Measurements from ENCODE around the gene SULT1B1. TPM values are rescaled to one million over a fixed set of nuclear protein-coding genes. Genes with fewer than 3 reads are reported as not detected.
"Not testable (repeated sequence)": the region's sequence is repeated elsewhere in the genome, so short reads cannot be mapped to it uniquely, and the experiment has no call there.

The SULT1B1 gene
- polyA plus RNA-seq, 3 donors from 2014 or later = 8.9 to 14.9 (median 11.0) TPM

DNA sequence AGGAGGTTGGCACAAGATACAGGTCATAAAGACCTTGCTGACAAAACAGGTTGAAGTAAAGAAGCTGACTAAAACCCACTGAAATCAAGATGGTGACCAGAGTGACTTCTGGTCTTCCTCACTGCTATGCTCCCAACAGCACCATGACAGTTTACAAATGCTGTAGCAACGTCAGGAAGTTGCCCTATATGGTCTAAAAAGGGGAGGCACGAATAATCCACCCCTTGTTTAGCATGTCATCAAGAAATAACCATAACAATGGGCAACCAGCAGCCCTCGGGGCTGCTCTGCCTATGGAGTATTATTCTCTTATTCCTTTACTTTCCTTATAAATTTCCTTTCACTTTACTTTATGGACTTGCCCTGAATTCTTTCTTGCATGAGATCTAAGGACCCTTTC, 8.1 kb upstream of the SULT1B1 start:
- H3K36me3 Mint-ChIP-seq; H3K9me3 Mint-ChIP-seq; H3K4me1 Mint-ChIP-seq; H3K27ac Mint-ChIP-seq; H3K4me3 Mint-ChIP-seq; DNase-seq; H3K27me3 Mint-ChIP-seq (ENCODE audit: low read depth in 3 of 3): not testable (repeated sequence)

- Mint-ChIP-seq H3K4me1 (peaks cover 18 to 24% of the 10 kb centered on the region in 2 donors), H3K36me3 (peaks cover 0 to 8% (median 4%) of the 10 kb centered on the region in 3 donors), H3K27me3 (ENCODE audit: low read depth in 3 of 3) (peaks cover 0 to 3% (median 1%) of the 10 kb centered on the region in 3 donors), H3K9me3 (no peaks in the 10 kb centered on the region), H3K4me3 (no peak overlapping the region), H3K27ac (no peak overlapping the region)
- no peak for DNase-seq
These were observed 5.3 kb upstream of the SULT1B1 start for GRCh38 chr4:69765751-69766150.

DNA sequence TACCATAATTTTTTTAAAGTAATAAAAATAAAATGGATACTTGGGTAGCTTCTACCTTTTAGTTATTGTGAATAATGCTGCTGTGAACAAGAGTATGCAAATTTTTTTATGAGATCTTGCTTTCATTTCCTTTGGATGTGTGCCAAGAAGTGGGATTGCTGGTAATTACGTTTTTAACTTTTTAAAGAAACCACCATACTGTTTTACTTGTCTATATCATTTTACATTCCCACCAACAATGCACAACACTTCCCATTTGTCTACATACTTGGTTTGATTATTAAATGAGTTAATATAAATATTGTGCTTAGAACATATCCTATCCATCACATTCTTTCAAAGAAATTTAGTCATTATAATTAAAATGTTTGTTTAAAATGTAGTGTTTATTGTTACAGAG, 3.9 kb upstream of the SULT1B1 start:
- H3K4me1 Mint-ChIP-seq = peaks cover 28 to 39% of the 10 kb centered on the region in 2 donors
- H3K4me3 Mint-ChIP-seq = no peak overlapping the region
- peaks cover 0 to 8% (median 2%) of the 10 kb centered on the region in 3 donors for H3K27me3 Mint-ChIP-seq (ENCODE audit: low read depth in 3 of 3)
- peaks cover 1 to 8% (median 4%) of the 10 kb centered on the region in 3 donors for H3K36me3 Mint-ChIP-seq
- peaks cover 0 to 2% (median 0%) of the 10 kb centered on the region in 6 donors for H3K9me3 Mint-ChIP-seq
- DNase-seq = no peak
- H3K27ac Mint-ChIP-seq = no peak overlapping the region

DNA sequence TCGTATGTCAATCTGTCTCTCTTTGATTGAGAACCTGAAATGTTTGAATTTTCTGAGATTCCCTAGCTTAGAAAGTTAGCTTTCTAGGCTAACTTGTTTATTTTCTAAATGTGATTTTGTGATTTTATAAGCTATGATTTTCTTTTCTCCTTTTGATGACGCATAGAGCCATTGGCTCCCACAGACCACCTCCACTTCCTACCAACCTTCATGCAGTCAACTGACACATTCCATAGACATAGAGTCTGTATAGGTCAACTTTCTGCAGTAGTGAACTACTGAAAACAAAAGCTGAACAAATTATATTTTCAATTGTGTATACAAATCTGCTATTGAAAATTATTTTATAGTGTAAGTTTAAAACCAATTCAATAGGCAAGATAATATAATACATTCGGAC, 2.8 kb upstream of the SULT1B1 start:
- no peak for DNase-seq
- Mint-ChIP-seq H3K4me3 (peak overlapping the region in 4 of 5 donors; percentile 3 to 49 (median 12)), H3K9me3 (peaks cover 0 to 2% (median 0%) of the 10 kb centered on the region in 6 donors), H3K4me1 (peaks cover 37 to 49% of the 10 kb centered on the region in 2 donors), H3K27me3 (ENCODE audit: low read depth in 3 of 3) (peaks cover 0 to 8% (median 3%) of the 10 kb centered on the region in 3 donors), H3K36me3 (peaks cover 4 to 8% (median 5%) of the 10 kb centered on the region in 3 donors), H3K27ac (peak overlapping the region in 2 of 6 donors; percentile 22 to 64)

DNA sequence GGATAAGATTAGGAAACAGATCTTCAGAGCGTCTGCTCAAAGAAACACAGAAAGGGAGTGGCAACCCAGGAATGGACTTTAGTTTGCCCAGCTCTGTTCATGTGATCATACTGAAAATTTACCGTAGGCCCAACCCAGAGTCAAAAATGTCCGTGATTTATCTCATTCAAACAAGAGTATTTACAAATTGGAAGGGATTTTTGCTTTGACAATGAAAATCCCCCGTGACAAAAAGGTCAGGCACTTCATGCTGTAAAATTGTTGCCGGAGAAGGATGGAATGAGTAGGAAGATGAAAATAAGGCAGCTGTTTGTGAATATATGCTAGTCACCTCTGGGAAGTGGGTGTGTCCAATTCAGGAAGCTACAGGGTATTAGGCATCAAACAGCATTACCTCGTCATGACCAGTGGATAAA, 1.2 kb downstream of the SULT1B1 start:
- Mint-ChIP-seq H3K4me1 (peaks cover 59 to 80% of the 10 kb centered on the region in 2 donors), H3K36me3 (peaks cover 4 to 15% (median 5%) of the 10 kb centered on the region in 3 donors), H3K4me3 (peak overlapping the region; percentile 91 to 98 (median 96)), H3K27me3 (ENCODE audit: low read depth in 3 of 3) (peaks cover 0 to 10% (median 3%) of the 10 kb centered on the region in 3 donors), H3K27ac (peak overlapping the region in 5 of 6 donors; percentile 63 to 82 (median 74)), H3K9me3 (peaks cover 0 to 2% (median 0%) of the 10 kb centered on the region in 6 donors)
- DNase-seq = no peak

- no peak for DNase-seq
- peak overlapping the region in 1 of 6 donors; percentile 39 for H3K27ac Mint-ChIP-seq
- H3K36me3 Mint-ChIP-seq = peaks cover 5 to 22% (median 6%) of the 10 kb centered on the region in 3 donors
- H3K4me3 Mint-ChIP-seq = peak overlapping the region in 2 of 5 donors; percentile 3 to 69
- H3K27me3 Mint-ChIP-seq (ENCODE audit: low read depth in 3 of 3) = peaks cover 0 to 10% (median 3%) of the 10 kb centered on the region in 3 donors
- peaks cover 62 to 80% of the 10 kb centered on the region in 2 donors for H3K4me1 Mint-ChIP-seq
- peaks cover 0 to 2% (median 0%) of the 10 kb centered on the region in 6 donors for H3K9me3 Mint-ChIP-seq
These were observed 3.0 kb downstream of the SULT1B1 start for GRCh38 chr4:69757464-69757863.

DNA sequence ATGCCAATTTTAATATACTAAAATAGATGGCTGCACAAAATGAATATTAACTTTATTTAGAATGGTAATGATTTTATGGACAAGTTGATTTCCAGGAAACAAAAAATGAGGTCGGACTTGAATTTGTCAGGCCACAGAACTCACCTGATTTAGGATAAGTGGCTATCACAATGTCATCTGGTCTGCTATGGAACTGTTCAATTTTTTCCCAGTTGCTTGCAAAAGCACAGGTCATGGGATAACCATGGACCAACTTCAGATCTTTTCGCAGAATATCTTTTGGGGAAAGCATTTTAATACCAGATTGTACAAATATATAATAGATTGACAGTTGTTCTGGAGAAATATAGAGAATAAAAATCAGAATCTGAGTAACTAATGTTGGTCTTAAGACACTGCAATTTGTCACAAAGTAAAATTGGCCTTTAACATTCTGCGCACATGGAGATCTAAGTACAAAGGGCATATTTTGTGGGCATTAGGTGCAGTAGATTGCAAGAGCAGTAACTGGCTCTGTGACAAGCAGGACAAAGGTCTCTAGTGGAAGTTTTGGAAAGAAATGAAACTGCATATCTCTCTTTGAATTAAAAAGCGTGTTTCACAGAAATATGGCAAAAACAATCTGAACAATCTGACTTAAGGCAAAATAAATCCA, 5.4 kb downstream of the SULT1B1 start:
- Mint-ChIP-seq H3K4me3 (no peak overlapping the region), H3K9me3 (no peaks in the 10 kb centered on the region), H3K27me3 (ENCODE audit: low read depth in 3 of 3) (peaks cover 0 to 2% (median 2%) of the 10 kb centered on the region in 3 donors), H3K4me1 (peaks cover 49 to 73% of the 10 kb centered on the region in 2 donors), H3K27ac (peak overlapping the region in 2 of 6 donors; percentile 5 to 11), H3K36me3 (peaks cover 9 to 22% (median 10%) of the 10 kb centered on the region in 3 donors)
- no peak for DNase-seq

GRCh38 chr4:69753686-69754085, 6.7 kb downstream of the SULT1B1 start:
- Mint-ChIP-seq H3K27ac (peak overlapping the region in 2 of 6 donors; percentile 3 to 23), H3K36me3 (peaks cover 4 to 28% (median 20%) of the 10 kb centered on the region in 3 donors), H3K4me1 (peaks cover 40 to 59% of the 10 kb centered on the region in 2 donors), H3K27me3 (ENCODE audit: low read depth in 3 of 3) (peaks cover 0 to 2% (median 0%) of the 10 kb centered on the region in 3 donors), H3K9me3 (no peaks in the 10 kb centered on the region), H3K4me3 (no peak overlapping the region)
- no peak for DNase-seq

DNA sequence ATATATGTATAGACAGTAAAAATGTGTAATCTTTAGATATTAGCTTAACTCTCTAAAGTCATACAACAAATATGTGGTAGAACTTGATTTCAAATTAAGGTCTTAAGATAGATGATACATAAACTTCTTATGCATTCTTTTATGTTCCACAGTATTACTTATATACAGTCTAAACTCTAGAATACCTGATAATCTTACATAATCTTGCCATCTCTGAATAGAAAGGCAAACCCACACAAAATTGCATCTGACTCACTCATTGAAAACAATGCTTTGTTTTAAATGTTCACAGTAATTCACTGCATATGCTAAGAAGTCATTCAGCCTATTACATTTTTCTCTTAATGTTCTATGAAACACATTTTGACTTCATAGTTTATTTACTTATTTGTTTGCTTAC, 10.1 kb downstream of the SULT1B1 start:
- Mint-ChIP-seq H3K9me3 (peaks cover 5 to 16% (median 12%) of the 10 kb centered on the region in 6 donors), H3K27ac (no peak overlapping the region), H3K4me1 (peaks cover 14 to 25% of the 10 kb centered on the region in 2 donors), H3K36me3 (peaks cover 20 to 52% (median 49%) of the 10 kb centered on the region in 3 donors), H3K27me3 (ENCODE audit: low read depth in 3 of 3) (no peaks in the 10 kb centered on the region), H3K4me3 (no peak overlapping the region)
- DNase-seq = no peak

- peaks cover 12 to 20% of the 10 kb centered on the region in 2 donors for H3K4me1 Mint-ChIP-seq
- H3K9me3 Mint-ChIP-seq = peaks cover 5 to 19% (median 13%) of the 10 kb centered on the region in 6 donors
- peaks cover 20 to 58% (median 54%) of the 10 kb centered on the region in 3 donors for H3K36me3 Mint-ChIP-seq
- no peak overlapping the region for H3K27ac Mint-ChIP-seq
- no peaks in the 10 kb centered on the region for H3K27me3 Mint-ChIP-seq (ENCODE audit: low read depth in 3 of 3)
- no peak overlapping the region for H3K4me3 Mint-ChIP-seq
- DNase-seq = no peak
These were observed 10.6 kb downstream of the SULT1B1 start for GRCh38 chr4:69749771-69750170.

GRCh38 chr4:69748173-69748572, 12.2 kb downstream of the SULT1B1 start:
- no peak overlapping the region for H3K27ac Mint-ChIP-seq
- H3K4me1 Mint-ChIP-seq = peaks cover 5 to 12% of the 10 kb centered on the region in 2 donors
- no peak for DNase-seq
- no peak overlapping the region for H3K4me3 Mint-ChIP-seq
- no peaks in the 10 kb centered on the region for H3K27me3 Mint-ChIP-seq (ENCODE audit: low read depth in 3 of 3)
- peaks cover 5 to 23% (median 16%) of the 10 kb centered on the region in 6 donors for H3K9me3 Mint-ChIP-seq
- H3K36me3 Mint-ChIP-seq = peaks cover 20 to 62% (median 55%) of the 10 kb centered on the region in 3 donors

DNA sequence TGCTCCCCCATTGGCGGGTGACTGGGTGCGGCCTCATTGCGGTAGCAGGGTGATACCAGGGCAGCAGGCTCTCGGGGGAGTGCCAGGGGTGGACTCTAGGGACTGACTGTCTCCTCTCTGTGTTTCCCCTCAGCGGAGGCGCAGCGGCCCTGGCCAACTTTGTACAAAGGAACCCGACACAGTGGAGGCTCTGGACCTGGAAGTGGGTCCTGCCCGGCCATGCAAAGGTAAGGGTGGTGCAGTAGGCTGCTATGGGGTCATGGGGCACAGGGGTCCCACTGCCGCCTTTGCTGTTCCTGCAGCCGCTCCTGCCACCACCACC, 16.3 kb downstream of the SULT1B1 start:
- peaks cover 11 to 26% (median 16%) of the 10 kb centered on the region in 6 donors for H3K9me3 Mint-ChIP-seq
- no peaks in the 10 kb centered on the region for H3K27me3 Mint-ChIP-seq (ENCODE audit: low read depth in 3 of 3)
- H3K4me1 Mint-ChIP-seq = peaks cover 0 to 2% of the 10 kb centered on the region in 2 donors
- no peak overlapping the region for H3K4me3 Mint-ChIP-seq
- peaks cover 16 to 54% (median 50%) of the 10 kb centered on the region in 3 donors for H3K36me3 Mint-ChIP-seq
- no peak for DNase-seq
- no peak overlapping the region for H3K27ac Mint-ChIP-seq

DNA sequence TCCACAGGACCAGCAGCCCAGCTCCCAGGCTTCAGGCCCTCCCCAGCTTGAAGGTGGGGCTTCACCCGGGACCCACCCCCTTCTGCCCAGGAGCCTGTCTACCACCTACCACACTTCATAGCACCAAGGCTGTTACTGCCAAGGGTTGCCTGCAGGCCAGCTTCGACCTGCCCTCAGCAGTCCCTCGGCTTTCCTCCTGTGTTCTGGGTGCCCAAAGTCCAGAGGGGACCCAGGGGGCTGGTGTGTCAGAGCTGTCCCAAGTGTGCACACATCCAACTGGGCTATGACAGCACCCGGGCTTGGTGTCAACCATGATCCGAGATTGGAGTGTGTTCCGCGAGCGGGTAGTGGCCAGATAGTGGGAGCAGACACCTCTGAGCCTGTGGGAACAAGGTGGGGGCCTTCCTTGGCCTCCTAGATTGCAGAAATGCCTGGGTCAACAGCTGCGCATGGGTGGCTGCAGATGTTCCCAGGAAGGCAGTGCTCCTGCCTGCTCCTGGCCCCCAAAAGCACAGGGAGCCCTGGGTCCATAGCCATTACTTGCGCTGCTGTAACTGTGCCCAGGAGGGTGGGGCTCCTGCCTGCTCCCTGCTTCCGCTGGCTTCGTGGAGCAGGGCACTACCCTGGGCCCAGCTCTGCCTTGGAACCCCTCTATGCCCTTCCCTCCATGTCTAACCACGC, 16.8 kb downstream of the SULT1B1 start:
- Mint-ChIP-seq H3K4me3 (no peak overlapping the region), H3K27me3 (ENCODE audit: low read depth in 3 of 3) (no peaks in the 10 kb centered on the region), H3K36me3 (peaks cover 16 to 49% (median 45%) of the 10 kb centered on the region in 3 donors), H3K9me3 (peaks cover 11 to 26% (median 16%) of the 10 kb centered on the region in 6 donors), H3K4me1 (peaks cover 0 to 2% of the 10 kb centered on the region in 2 donors), H3K27ac (no peak overlapping the region)
- no peak for DNase-seq

DNA sequence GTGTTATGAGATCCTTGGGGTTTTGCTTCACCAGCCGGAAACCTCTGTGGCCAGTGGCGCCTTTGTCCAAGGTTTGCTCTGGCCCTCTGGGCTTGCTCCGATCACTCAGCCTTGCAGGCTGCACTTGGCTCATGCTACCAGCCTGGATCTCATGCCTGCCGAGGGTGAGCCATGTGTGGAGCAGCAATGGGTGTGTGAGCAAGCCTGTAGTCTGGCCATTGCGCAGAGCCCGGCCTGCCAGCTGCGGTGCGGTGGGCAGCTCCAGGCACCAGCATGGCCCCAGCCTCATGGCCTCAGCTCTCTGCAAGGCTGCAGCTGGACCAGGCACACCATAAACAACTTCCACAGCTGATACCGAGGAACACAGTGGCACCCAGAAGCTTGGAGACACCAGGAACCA, 17.8 kb downstream of the SULT1B1 start:
- Mint-ChIP-seq H3K27me3 (ENCODE audit: low read depth in 3 of 3) (no peaks in the 10 kb centered on the region), H3K9me3 (peaks cover 8 to 26% (median 16%) of the 10 kb centered on the region in 6 donors), H3K27ac (peak overlapping the region in 1 of 6 donors; percentile 48), H3K4me3 (no peak overlapping the region), H3K4me1 (peaks cover 0 to 2% of the 10 kb centered on the region in 2 donors), H3K36me3 (peaks cover 7 to 42% (median 41%) of the 10 kb centered on the region in 3 donors)
- DNase-seq = no peak
